ENCODE results near the gene ARMC5.

ARMC5 gene

DNA sequence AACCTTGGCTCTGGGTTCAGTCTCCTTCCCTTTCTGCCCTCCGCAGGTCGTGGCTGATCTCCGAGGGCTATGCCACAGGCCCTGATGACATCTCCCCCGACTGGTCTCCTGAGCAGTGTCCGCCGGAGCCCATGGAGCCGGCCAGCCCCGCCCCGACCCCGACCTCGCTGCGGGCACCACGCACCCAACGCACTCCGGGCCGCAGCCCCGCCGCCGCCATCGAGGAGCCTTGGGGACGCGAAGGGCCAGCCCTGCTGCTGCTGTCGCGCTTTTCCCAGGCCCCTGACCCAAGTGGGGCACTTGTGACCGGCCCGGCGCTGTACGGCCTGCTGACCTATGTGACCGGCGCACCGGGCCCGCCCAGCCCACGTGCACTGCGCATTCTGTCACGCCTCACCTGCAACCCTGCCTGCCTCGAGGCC, 5.1 kb downstream of the ARMC5 start:
- no peak for DNase-seq

DNA sequence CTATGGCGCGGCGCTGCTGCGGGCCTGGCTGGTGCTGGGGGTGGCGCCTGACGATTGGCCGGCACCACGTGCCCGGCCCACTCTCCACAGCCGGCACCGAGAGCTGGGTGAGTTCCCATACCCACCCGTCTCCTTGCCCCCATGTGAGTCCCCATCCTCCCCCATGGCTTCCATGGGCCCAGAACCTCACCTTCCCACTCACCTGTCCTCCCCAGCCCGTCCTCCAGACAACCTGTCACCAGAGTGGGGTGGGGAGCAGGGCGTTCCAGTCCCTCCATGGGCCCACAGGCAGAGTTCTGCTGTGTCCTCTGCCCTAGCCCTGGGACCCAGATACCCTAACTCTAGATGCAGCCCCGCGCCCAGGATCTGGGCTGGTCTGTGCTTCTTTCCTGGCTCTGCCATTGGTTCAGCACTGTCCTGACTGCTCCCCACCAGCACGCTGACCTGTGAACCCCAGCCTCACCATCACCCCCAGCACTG, 5.5 kb downstream of the ARMC5 start:
- DNase-seq = no peak

DNA sequence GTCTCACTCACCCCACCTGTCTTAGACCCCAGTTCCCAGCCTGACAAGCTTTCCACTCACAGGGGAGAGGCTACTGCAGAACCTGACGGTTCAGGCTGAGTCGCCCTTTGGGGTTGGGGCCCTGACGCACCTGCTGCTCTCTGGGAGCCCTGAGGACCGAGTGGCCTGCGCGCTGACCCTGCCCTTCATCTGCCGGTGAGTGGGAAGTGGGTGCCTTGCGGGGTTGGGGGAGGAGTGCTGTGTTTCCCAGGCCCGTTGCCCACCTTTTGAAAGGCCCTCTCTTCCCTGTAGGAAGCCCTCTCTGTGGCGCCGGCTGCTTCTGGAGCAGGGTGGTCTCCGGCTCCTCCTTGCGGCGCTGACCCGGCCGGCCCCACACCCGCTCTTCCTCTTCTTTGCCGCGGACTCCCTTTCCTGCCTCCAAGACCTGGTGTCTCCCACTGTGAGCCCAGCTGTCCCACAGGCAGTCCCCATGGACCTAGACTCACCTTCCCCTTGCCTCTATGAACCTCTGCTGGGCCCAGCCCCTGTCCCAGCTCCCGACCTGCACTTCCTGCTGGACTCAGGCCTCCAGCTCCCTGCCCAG, 6.6 kb downstream of the ARMC5 start:
- DNase-seq = no peak

DNA sequence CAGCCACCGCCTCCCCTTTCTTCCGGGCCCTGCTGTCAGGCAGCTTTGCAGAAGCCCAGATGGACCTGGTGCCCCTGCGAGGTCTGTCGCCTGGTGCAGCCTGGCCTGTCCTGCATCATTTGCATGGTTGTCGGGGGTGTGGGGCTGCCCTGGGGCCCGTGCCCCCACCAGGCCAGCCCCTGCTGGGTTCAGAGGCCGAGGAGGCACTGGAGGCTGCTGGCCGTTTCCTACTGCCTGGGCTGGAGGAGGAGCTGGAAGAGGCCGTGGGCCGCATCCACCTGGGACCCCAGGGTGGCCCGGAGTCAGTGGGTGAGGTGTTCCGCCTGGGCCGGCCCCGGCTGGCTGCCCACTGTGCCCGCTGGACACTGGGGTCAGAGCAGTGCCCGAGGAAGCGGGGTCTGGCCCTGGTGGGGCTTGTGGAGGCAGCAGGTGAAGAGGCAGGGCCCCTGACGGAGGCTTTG, 7.1 kb downstream of the ARMC5 start:
- no peak for DNase-seq

DNA sequence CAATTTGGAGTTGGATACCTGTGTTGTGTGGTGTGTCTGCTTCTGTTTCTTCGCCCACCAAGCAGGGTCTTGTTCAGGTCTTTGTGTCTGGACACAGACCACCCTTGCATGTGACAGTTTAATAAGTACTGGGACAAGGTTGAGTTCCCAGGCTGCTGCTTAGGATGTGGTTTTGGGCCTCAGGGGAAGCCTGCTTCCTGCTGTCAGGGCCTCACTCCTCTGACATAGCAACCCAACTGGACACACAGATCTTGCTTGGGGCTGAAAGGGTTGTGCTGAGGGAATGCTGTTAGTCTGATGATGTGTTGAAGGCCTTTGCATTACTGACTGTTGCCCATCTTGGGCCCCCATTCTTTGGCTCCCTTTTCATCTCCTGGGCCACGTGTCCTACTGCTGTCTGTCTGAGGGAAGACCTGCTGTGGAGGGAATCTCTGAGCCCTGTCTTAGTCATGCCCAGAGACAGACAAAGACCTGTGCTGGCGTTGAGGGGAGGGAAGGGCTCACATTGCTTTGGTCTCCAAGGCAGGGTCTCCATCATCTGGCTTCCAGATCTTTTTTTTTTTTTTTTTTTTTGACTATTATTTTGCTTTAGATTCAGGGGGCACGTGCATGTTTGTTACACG, 8.0 kb downstream of the ARMC5 start:
- DNase-seq = no peak

DNA sequence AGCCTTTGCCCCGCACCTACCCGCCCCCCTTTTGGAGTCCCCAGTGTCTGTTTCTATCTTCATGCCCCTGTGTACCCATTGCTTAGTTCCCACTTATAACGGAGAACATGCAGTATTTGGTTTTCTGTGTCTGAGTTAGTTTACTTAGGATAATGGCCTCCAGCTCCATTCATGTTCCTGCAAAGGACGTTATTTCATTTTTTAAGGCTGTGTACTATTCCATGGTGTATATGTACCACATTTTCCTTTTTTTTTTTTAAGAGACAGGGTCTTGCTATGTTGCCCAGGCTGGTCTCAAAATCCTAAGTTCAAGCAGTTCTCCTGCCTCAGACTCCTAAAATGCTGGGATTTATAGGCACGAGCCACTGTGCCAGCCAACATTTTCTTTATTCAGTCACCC, 8.6 kb downstream of the ARMC5 start:
- DNase-seq = no peak

DNA sequence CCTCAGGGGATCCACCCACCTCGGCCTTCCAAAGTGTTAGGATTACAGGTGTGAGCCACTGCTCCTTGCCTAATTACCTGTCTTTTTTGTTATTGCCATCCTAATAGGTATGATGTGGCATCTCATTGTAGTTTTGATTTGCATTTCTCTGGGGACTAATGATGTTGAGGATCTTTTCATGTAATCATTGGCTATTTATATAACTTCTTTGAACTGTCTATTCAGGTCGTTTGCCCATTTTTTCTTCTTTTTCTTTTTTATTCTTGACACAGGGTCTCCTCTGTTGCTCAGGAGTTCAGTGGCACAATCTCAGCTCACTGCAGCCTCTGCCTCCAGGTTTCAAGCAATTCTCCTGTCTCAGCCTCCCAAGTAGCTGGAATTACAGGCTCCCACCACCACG, 11.3 kb downstream of the ARMC5 start:
- DNase-seq = no peak

DNA sequence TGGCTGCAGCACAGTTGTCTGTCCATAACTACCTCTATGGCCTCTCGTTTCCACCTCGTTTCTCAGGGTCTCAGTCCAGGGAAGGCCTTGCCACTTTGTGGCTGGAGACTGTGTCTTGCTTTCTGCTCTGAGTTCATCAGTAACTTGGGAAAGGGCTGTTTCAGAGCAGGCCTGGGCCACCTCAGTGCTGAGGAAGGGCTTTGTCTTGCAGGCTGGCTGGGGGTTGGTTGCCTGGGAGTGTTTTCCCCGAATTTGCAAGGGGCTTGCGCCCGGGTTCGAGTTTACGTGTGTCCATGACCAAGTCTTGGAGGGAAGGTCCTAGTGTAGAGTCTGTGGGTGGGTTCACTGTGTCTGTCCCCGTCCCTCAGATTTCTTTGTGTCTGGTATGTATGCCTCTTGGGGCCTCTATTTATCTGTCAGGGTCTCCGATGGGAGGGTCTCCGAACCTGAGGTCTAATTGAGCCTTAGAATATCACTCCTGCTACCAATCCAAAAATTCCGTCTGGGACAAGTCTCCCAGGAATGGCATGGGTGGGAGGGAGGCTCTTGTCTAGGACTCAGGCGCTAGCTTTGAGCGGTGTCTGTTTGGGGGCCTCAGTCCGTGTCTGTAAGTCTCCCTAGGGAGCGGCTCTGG, 12.1 kb downstream of the ARMC5 start:
- no peak for DNase-seq

DNA sequence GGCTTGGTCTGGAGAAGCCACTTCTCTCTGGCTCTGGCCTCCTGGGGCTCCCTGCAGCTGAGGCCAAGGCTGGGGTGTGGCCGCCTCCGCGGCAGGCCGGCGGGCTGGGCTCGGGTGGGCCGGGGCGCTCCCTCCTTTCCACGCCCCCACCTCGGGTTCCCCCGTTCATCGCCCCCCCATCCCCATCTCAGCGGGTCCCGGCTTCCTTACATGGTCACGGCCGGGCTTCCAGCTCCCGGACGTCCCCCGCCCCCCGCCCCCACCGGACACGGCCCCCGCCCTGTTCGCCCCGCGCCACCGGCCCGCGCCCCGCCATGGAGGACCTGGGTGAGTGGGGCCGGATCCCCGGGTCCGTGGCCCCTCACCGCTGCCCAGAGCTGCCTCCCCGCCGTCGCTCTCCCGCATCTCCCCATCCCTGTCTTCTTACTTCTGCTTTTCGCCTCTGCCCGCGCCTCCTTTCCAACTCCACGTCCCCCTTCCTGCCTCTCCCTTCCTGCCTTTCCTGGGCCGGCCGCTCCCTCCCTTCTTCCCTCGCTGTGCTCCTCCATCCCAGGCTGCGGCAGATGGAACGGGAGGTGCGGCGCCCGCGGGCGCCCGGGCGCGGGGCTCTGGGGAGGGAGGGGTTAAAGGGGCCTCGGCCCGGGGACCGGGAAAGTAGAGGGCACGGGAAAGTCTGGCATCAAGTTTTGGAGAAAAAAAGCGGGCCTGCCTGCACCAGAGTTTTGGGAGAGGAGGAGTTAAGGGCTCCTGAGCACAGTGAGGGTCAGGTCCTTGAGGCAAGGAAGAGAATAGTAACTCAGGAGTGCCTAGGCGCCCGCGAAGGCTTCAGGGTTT, 12.8 kb downstream of the ARMC5 start, which contains the start of gene TGFB1I1:
Gene TGFB1I1 (plus strand): TSS at position 278 of the 834 bp plus-strand sequence. CDS start 37 bp downstream, at position 315.
- DNase-seq = no peak

DNA sequence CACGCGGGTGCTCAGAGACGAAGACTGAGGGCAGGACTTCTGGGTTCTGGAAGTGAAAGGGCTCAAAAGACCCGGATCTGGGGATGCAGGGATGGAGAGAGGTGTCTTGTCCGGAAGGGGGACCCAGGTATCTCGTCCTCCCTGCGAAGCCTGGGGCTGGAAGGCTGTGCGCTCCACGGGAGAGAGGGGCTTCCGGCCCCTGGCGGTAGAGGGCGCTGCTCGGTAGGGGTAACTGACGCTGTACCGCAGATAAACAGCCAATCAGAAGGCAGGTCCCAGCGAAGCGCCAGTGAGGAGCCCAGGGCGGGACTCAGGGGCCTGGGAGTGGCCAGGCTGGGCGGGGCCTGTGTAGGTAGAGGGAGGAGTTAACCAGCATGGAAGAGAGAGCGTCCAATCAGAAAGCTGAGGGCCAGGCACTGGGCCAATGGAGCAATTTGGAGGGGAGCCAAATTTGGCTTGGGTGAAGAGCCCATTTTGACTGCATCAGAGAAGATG, 13.5 kb downstream of the ARMC5 start:
- peak in 2 of 5 experiments; percentile 18 to 54 for DNase-seq

DNA sequence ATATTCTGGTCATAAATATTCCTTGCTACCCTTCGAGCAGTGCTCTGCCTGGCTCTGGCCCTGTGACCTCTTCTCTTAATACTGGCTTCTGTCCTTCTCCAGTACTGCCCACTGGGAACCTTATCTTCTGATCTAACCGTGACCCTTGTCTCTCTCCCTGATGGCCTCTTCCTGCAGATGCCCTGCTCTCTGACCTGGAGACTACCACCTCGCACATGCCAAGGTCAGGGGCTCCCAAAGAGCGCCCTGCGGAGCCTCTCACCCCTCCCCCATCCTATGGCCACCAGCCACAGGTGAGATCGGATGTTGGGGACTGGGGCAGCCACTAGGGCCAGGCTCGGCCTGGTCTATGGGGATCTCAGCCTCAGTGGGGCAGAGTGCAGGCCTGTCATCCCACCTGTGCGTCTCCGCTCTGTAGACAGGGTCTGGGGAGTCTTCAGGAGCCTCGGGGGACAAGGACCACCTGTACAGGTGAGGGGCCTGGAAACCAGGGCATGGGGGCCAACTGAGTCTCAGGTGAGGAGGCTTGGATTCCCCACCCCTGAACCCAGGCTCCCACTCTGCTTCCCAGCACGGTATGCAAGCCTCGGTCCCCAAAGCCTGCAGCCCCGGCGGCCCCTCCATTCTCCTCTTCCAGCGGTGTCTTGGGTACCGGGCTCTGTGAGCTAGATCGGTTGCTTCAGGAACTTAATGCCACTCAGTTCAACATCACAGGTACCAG, 14.1 kb downstream of the ARMC5 start:
- no peak for DNase-seq

DNA sequence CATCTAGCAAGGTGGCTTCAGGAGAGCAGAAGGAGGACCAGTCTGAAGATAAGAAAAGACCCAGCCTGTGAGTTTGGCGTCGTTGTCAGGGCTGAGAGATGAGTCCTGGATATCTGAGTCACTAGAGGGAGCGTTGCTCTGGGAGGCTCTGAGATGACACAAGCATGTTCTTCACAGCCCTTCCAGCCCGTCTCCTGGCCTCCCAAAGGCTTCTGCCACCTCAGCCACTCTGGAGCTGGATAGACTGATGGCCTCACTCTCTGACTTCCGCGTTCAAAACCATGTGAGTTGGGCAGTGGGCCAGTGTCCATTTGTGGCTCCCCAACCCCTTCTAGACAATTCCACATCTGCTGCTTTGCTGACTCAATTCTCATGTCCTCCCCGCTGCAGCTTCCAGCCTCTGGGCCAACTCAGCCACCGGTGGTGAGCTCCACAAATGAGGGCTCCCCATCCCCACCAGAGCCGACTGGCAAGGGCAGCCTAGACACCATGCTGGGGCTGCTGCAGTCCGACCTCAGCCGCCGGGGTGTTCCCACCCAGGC, 14.9 kb downstream of the ARMC5 start:
- no peak for DNase-seq

DNA sequence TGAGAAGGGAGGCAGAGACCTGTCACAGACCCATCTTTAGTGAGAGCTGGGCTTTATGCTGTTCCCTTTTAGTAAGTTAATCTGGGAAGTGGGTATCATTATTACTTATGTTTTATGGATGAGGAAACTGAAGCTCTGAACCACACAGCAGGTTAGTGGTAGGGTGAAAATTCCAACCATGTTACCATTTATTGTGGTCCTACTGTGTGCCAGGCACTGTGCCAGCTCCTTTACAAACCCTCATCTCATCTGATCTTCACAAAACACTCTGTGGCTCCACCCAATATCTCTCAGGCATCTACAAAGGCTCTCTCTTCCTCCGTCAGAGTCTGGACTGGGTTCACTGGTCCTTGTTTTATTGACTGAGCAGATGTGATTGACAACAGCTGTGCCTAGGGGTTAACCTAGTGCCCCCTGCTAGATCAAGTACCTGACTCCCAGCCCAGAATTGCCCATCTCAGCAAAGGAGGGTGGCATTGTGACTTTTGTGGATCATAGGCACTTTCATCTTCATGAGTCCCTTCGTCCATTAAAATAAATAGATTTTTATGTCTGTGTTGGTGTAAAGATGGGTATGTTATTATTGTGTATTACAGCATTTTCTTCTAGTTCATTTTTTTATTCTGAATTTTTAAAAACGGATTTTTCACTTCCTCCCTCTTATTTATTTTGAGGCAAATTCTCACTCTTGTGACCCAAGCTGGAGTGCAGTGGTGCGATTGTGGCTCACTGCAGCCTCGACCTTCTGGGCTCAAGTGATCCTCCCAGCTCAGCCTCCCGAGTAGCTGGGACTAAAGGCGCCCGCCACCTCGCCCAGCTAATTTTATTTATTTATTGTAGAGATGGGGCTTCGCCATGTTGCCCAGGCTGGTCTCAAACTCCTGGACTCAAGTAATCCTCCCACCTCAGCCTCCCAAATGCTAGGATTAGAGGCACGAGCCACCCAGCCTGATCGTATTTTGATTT, 15.8 kb downstream of the ARMC5 start:
- no peak for DNase-seq

DNA sequence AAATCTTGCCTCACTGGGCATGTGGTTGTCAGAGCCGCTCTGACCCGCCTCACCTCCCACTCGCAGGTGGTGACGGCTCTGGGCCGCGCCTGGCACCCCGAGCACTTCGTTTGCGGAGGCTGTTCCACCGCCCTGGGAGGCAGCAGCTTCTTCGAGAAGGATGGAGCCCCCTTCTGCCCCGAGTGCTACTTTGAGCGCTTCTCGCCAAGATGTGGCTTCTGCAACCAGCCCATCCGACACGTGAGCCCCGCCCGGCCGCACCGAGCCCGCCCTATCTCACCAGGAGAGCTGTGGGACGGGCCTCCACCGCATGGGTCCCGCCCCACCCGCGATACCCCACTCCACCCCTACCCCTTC, 16.6 kb downstream of the ARMC5 start:
- peak in 1 of 5 experiments; percentile 35 for DNase-seq

DNA sequence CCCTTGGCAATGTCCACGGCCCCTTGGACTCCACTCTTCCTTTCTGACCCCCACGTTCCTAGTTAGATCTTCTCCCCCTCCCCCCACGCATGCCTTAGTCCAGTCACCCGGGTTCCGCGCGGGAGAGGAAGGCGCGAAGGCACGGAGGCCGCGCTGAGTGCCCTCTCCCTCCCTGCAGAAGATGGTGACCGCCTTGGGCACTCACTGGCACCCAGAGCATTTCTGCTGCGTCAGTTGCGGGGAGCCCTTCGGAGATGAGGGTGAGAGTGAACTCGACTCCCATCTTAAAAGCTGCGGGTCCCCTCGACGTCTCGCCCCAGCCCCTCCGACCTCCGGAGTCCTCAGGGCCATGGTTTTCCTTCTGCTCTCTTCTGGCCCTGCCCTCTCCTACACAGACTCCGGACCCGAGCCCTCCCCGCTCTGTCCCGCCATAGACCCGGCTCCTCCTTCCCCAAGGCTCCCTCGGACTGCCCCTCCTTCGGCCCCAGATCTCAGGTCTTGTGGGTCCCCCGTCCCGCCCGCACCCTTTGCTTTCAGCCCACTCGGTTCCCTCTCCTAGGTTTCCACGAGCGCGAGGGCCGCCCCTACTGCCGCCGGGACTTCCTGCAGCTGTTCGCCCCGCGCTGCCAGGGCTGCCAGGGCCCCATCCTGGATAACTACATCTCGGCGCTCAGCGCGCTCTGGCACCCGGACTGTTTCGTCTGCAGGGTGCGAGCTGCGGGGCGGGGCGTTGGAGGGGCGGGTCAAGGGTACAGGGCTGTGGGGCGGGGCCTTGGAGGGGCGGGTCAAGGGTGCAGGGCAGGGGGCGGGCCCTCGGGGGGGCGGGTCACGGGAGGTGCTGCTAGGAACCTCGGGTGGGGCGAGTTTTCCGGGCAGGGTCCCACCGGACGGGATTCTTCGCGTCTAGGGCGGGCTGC, 17.3 kb downstream of the ARMC5 start:
- DNase-seq = peak; percentile 63 to 91 (median 82)

DNA sequence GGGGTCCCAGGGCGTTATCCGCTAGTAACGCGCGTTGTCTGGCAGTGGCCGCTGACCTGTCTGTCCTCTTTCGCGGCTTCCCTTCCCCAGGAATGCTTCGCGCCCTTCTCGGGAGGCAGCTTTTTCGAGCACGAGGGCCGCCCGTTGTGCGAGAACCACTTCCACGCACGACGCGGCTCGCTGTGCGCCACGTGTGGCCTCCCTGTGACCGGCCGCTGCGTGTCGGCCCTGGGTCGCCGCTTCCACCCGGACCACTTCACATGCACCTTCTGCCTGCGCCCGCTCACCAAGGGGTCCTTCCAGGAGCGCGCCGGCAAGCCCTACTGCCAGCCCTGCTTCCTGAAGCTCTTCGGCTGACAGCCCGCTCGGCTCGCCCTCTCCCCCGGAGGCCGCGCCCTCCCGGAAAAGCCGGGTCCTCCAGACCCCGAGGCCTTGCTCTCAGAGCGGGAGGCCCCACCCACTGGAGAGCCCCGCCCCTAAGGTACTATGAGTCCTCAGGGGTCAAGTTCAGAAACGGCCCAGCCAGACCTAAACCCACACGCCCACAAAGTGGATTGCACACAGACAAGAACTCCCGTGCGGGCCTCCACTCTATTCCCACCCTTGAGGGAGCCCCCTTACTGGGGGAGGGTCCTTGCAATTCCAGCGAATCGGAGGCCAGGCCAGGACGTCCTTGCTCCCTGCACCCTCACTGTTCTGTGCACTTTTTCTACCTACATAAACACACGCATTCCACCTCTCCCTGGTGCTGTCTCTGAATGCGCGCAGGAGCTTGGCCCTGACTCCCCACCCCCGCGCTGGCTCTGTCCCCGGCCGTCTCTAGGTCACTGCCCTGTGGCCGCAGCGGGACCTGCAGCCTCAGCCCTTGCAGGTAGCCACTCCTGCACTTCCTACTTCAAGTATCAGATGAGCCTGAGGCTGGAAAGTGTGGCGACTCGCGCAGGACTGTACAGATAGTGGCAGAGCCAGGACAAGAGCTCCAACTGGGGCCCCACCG, 18.2 kb downstream of the ARMC5 start:
- DNase-seq = peak in 3 of 5 experiments; percentile 18 to 38 (median 27)

DNA sequence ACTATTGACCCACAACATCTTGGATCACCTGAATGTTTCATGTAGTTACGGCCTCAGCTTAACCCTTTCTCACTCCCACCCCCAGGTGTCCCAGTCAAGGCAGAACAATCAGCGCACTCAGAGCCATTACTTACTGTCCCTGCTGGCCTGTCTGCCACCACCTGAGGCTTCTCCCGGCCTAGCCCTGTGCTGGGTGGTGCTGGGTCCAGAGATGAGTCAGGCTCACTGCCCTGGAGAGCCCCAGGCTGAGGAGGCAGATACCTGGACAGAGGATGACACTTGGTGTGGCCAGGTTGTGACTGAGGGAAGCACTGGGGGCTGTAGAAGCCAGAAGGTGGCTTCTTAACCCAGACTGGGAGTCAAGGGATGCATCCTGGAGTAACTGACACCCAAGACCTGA, 19.7 kb downstream of the ARMC5 start:
- no peak for DNase-seq

DNA sequence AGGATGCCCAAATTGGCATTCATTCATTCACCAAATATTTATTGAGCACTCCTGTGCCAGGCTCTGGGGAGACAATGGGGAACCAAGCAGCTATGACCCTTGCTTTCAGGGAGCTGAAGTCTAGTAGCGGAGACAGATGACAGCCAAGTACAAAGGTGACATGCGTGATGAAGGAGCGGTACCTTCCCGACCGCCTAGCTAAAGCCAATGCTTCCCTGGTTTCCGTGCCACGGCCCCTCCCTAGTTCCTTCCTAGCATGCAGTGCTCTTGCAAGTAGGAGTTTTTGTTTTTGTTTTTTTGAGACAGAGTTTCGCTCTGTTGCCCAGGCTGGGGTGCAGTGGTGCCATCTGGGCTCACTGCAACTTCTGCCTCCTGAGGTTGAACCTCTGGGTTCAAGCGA, 20.4 kb downstream of the ARMC5 start:
- no peak for DNase-seq
